ENCODE measurements around the gene MEIKIN. TPM values are rescaled to one million over a fixed set of nuclear protein-coding genes. Genes with fewer than 3 reads are reported as not detected.
A peak's percentile ranks its signal among the peaks of the same experiment; 100 is the strongest.

The MEIKIN gene
- total and polyA plus RNA-seq, 4 experiments from 2014 or later = 3.6 to 6.2 TPM; not detected in 2

DNA sequence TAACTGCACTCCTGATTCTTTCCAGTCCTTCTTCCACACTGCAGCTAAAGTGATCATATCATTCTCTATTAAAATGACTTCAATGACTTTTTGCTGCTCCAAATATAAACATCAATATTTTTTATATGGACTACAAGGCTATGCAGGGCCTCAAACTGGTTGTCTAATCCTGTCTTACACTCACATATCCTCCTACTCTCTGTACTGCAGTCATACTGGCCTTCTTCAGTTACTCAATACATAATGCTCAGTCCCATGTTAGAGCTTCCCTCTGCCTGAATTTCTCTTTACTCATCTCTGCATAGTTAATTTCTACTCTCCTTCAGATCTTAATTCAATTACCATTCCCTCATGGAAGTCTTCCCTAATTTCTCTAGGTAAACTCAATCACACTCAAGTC is 3.4 kb downstream of the MEIKIN start:
- H3K36me3 Mint-ChIP-seq = peaks cover 2 to 17% of the 10 kb centered on the region in 2 donors
- no peaks in the 10 kb centered on the region for H3K9me3 Mint-ChIP-seq
- Histone ChIP-seq H3K27ac (ENCODE audit: low read depth, low read length) (no peak overlapping the region), H3K4me1 (ENCODE audit: insufficient read depth, low read length) (no peaks in the 10 kb centered on the region), H3K27me3 (ENCODE audit: insufficient read depth, low read length) (no peaks in the 10 kb centered on the region), H3K9me3 (ENCODE audit: control insufficient read depth in 1 of 2, low read length in 2 of 2) (no peaks in the 10 kb centered on the region), H3K36me3 (ENCODE audit: insufficient read depth, low read length) (no peaks in the 10 kb centered on the region), H3K4me3 (ENCODE audit: low read length in 2 of 2) (no peak overlapping the region)
- intact Hi-C loops (cut with micrococcal nuclease) = no loop called here
- no peak overlapping the region for H3K4me3 Mint-ChIP-seq
- H3K4me1 Mint-ChIP-seq = no peaks in the 10 kb centered on the region
- ChIA-PET CTCF (ENCODE audit: partially characterized antibody) (interaction anchor here (0.6 kb wide), 1 partner anchor 8 kb away, joined by 3 read pairs; no protein-coding TSS in a partner anchor), POLR2A (ENCODE audit: partially characterized antibody) (no interaction called here)
- no peaks in the 10 kb centered on the region for H3K27me3 Mint-ChIP-seq
- H3K27ac Mint-ChIP-seq = no peak overlapping the region
- DNase-seq = no peak

GRCh38 chr5:131939690-131940345 is 5.6 kb downstream of the MEIKIN start:
- peaks cover 0 to 2% (median 0%) of the 10 kb centered on the region in 4 donors for H3K4me1 Mint-ChIP-seq
- POLR2A ChIA-PET (ENCODE audit: partially characterized antibody) = no interaction called here

DNA sequence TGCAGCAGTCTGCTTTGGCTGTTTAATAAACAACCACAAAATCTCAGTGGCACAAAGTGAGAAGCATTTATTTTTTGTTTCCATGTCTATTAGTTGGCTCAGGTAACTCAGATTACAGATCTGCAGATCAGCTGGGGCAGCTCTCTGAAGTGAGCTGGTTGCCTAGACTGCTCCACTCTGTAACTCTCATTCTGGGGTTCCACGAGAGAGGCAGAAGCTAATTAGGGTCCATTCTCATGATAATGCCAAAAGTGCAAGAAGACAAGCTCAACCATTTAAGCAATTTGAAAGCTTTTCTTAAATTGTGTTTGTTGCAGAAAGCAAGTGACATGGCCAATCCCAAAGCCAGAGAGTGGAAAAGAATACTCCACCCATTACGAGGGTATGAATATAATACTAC is 13.2 kb downstream of the MEIKIN start:
- H3K9me3 Mint-ChIP-seq = peaks cover under 1 to 49% (median 41%) of the 10 kb centered on the region in 8 donors
- no peaks in the 10 kb centered on the region for H3K27me3 Mint-ChIP-seq
- no peak for DNase-seq
- no peak overlapping the region for H3K27ac Mint-ChIP-seq
- ChIA-PET CTCF (ENCODE audit: partially characterized antibody) (no interaction called here), POLR2A (ENCODE audit: partially characterized antibody) (no interaction called here)
- peaks cover 23 to 24% of the 10 kb centered on the region in 2 donors for H3K36me3 Mint-ChIP-seq
- Histone ChIP-seq H3K27ac (ENCODE audit: low read depth, low read length) (no peak overlapping the region), H3K4me3 (ENCODE audit: low read length in 2 of 2) (no peak overlapping the region), H3K27me3 (ENCODE audit: insufficient read depth, low read length) (peaks cover 3% of the 10 kb centered on the region), H3K9me3 (ENCODE audit: control insufficient read depth in 1 of 2, low read length in 2 of 2) (no peaks in the 10 kb centered on the region), H3K4me1 (ENCODE audit: insufficient read depth, low read length) (no peaks in the 10 kb centered on the region), H3K36me3 (ENCODE audit: insufficient read depth, low read length) (no peaks in the 10 kb centered on the region)
- intact Hi-C loops (cut with micrococcal nuclease) = no loop called here
- H3K4me3 Mint-ChIP-seq = no peak overlapping the region
- peaks cover 0 to 2% (median 0%) of the 10 kb centered on the region in 4 donors for H3K4me1 Mint-ChIP-seq

More at GRCh38 chr5:131939690-131940345, 5.6 kb downstream of the MEIKIN start:
- Histone ChIP-seq H3K4me3 (ENCODE audit: low read length in 2 of 2) (no peak overlapping the region), H3K36me3 (ENCODE audit: insufficient read depth, low read length) (no peaks in the 10 kb centered on the region), H3K9me3 (ENCODE audit: control insufficient read depth in 1 of 2, low read length in 2 of 2) (no peaks in the 10 kb centered on the region), H3K4me1 (ENCODE audit: insufficient read depth, low read length) (no peaks in the 10 kb centered on the region), H3K27ac (ENCODE audit: low read depth, low read length) (no peak overlapping the region), H3K27me3 (ENCODE audit: insufficient read depth, low read length) (no peaks in the 10 kb centered on the region)
- no peak for DNase-seq
- Mint-ChIP-seq H3K9me3 (no peaks in the 10 kb centered on the region), H3K27ac (peak overlapping the region in 1 of 7 donors; percentile 40), H3K27me3 (no peaks in the 10 kb centered on the region), H3K36me3 (peaks cover 5 to 17% of the 10 kb centered on the region in 2 donors), H3K4me3 (no peak overlapping the region)
- CTCF ChIA-PET (ENCODE audit: partially characterized antibody) = no interaction called here
- intact Hi-C loops (cut with micrococcal nuclease) = no loop called here

DNA sequence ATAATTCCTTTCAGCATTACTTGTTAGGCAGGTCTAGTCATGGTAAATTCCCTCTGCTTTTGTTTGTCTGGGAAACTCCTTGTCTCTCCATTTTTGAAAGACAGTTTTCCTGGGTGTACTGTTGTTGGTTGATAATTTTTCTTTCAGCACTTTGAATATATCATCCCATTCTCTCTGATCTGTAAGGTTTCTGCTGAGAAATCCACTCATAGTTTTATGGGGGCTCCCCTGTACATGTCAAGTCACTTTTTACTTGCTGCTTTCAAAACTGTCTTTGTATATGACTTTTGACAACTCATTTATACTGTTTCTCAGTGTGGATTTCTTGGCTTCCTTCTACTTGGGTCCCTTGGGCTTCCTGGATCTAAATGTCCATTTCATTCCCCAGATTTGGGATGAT is 16.5 kb downstream of the MEIKIN start:
- Mint-ChIP-seq H3K4me3 (no peak overlapping the region), H3K27ac (no peak overlapping the region), H3K9me3 (peaks cover 2 to 69% (median 59%) of the 10 kb centered on the region in 8 donors), H3K27me3 (no peaks in the 10 kb centered on the region), H3K4me1 (no peaks in the 10 kb centered on the region), H3K36me3 (peaks cover 25 to 30% of the 10 kb centered on the region in 2 donors)
- no peaks in the 10 kb centered on the region for H3K36me3 ChIP-seq (ENCODE audit: insufficient read depth, low read length)
- DNase-seq = no peak
- no peaks in the 10 kb centered on the region for H3K9me3 ChIP-seq (ENCODE audit: control insufficient read depth in 1 of 2, low read length in 2 of 2)
- POLR2A ChIA-PET (ENCODE audit: partially characterized antibody) = no interaction called here
- H3K4me3 ChIP-seq (ENCODE audit: low read length in 2 of 2) = no peak overlapping the region
- no peaks in the 10 kb centered on the region for H3K4me1 ChIP-seq (ENCODE audit: insufficient read depth, low read length)
- intact Hi-C loops (cut with micrococcal nuclease) = no loop called here
- H3K27me3 ChIP-seq (ENCODE audit: insufficient read depth, low read length) = peaks cover 3% of the 10 kb centered on the region
- H3K27ac ChIP-seq (ENCODE audit: low read depth, low read length) = no peak overlapping the region
- CTCF ChIA-PET (ENCODE audit: partially characterized antibody) = no interaction called here

GRCh38 chr5:131926168-131926567 is 19.3 kb downstream of the MEIKIN start:
- peaks cover 7 to 23% of the 10 kb centered on the region in 2 donors for H3K36me3 Mint-ChIP-seq
- peaks cover 2 to 58% (median 52%) of the 10 kb centered on the region in 8 donors for H3K9me3 Mint-ChIP-seq
- Histone ChIP-seq H3K27ac (ENCODE audit: low read depth, low read length) (no peak overlapping the region), H3K36me3 (ENCODE audit: insufficient read depth, low read length) (no peaks in the 10 kb centered on the region), H3K4me3 (ENCODE audit: low read length in 2 of 2) (no peak overlapping the region), H3K4me1 (ENCODE audit: insufficient read depth, low read length) (no peaks in the 10 kb centered on the region), H3K9me3 (ENCODE audit: control insufficient read depth in 1 of 2, low read length in 2 of 2) (no peaks in the 10 kb centered on the region), H3K27me3 (ENCODE audit: insufficient read depth, low read length) (no peaks in the 10 kb centered on the region)
- no peaks in the 10 kb centered on the region for H3K27me3 Mint-ChIP-seq
- ChIA-PET POLR2A (ENCODE audit: partially characterized antibody) (no interaction called here), CTCF (ENCODE audit: partially characterized antibody) (no interaction called here)
- H3K27ac Mint-ChIP-seq = no peak overlapping the region
- no peaks in the 10 kb centered on the region for H3K4me1 Mint-ChIP-seq
- H3K4me3 Mint-ChIP-seq = no peak overlapping the region
- DNase-seq = no peak
- intact Hi-C loops (cut with micrococcal nuclease) = no loop called here

- Mint-ChIP-seq H3K4me3 (no peak overlapping the region), H3K27me3 (no peaks in the 10 kb centered on the region), H3K36me3 (peaks cover 5 to 10% of the 10 kb centered on the region in 2 donors), H3K9me3 (peaks cover 0 to 4% (median 0%) of the 10 kb centered on the region in 8 donors), H3K4me1 (peaks cover 0 to 2% (median 0%) of the 10 kb centered on the region in 4 donors), H3K27ac (no peak overlapping the region)
- no peaks in the 10 kb centered on the region for H3K4me1 ChIP-seq (ENCODE audit: insufficient read depth, low read length)
- no peaks in the 10 kb centered on the region for H3K9me3 ChIP-seq (ENCODE audit: control insufficient read depth in 1 of 2, low read length in 2 of 2)
- no peak for DNase-seq
- H3K27ac ChIP-seq (ENCODE audit: low read depth, low read length) = no peak overlapping the region
- CTCF ChIA-PET (ENCODE audit: partially characterized antibody) = no interaction called here
- intact Hi-C loops (cut with micrococcal nuclease) = no loop called here
- POLR2A ChIA-PET (ENCODE audit: partially characterized antibody) = no interaction called here
- H3K27me3 ChIP-seq (ENCODE audit: insufficient read depth, low read length) = no peaks in the 10 kb centered on the region
- H3K36me3 ChIP-seq (ENCODE audit: insufficient read depth, low read length) = no peaks in the 10 kb centered on the region
- no peak overlapping the region for H3K4me3 ChIP-seq (ENCODE audit: low read length in 2 of 2)
These were observed 29.0 kb downstream of the MEIKIN start for GRCh38 chr5:131916481-131916880.

GRCh38 chr5:131914472-131914871 is 31.0 kb downstream of the MEIKIN start:
- DNase-seq = no peak
- Mint-ChIP-seq H3K9me3 (peaks cover 0 to 6% (median under 1%) of the 10 kb centered on the region in 8 donors), H3K4me3 (no peak overlapping the region)

More at GRCh38 chr5:131914472-131914871, 31.0 kb downstream of the MEIKIN start:
- ChIA-PET POLR2A (ENCODE audit: partially characterized antibody) (no interaction called here), CTCF (ENCODE audit: partially characterized antibody) (no interaction called here)
- Mint-ChIP-seq H3K27ac (peak overlapping the region in 1 of 7 donors; percentile 1), H3K36me3 (peaks cover 6 to 7% of the 10 kb centered on the region in 2 donors), H3K4me1 (no peaks in the 10 kb centered on the region), H3K27me3 (no peaks in the 10 kb centered on the region)
- no peaks in the 10 kb centered on the region for H3K4me1 ChIP-seq (ENCODE audit: insufficient read depth, low read length)
- no peak overlapping the region for H3K4me3 ChIP-seq (ENCODE audit: low read length in 2 of 2)
- H3K36me3 ChIP-seq (ENCODE audit: insufficient read depth, low read length) = no peaks in the 10 kb centered on the region
- no peaks in the 10 kb centered on the region for H3K27me3 ChIP-seq (ENCODE audit: insufficient read depth, low read length)
- intact Hi-C loops (cut with micrococcal nuclease) = no loop called here
- no peak overlapping the region for H3K27ac ChIP-seq (ENCODE audit: low read depth, low read length)
- no peaks in the 10 kb centered on the region for H3K9me3 ChIP-seq (ENCODE audit: control insufficient read depth in 1 of 2, low read length in 2 of 2)

Data from CD4-positive, alpha-beta memory T cell (primary cell).